ENCODE results near the gene IL19.

IL19 gene

GRCh38 chr1:206770531-206771337 is at the start of gene IL19:
IL19 (plus strand) TSS chr1:206770773; CDS start chr1:206836663, 65,890 bp downstream.
- peak; percentile 52 to 60 for DNase-seq

- DNase-seq, result no peak
These were observed 49.1 kb upstream of the IL19 start for GRCh38 chr1:206721454-206721853.

- DNase-seq, result no peak
These were observed 47.7 kb upstream of the IL19 start for GRCh38 chr1:206722751-206723461.

- no peak for DNase-seq
These were observed 47.1 kb upstream of the IL19 start for GRCh38 chr1:206723462-206723804.

- DNase-seq, result no peak
These were observed 46.6 kb upstream of the IL19 start for GRCh38 chr1:206723805-206724472.

- peak; percentile 55 to 59 for DNase-seq
These were observed 45.2 kb upstream of the IL19 start for GRCh38 chr1:206725109-206725963.

- DNase-seq, result no peak
These were observed 42.4 kb upstream of the IL19 start for GRCh38 chr1:206727981-206728696.

- DNase-seq, result no peak
These were observed 41.9 kb upstream of the IL19 start for GRCh38 chr1:206728697-206728987.

GRCh38 chr1:206729050-206729449 is 41.5 kb upstream of the IL19 start:
- no peak for DNase-seq

GRCh38 chr1:206729507-206729906 is 41.1 kb upstream of the IL19 start:
- DNase-seq, result no peak

- no peak for DNase-seq
These were observed 38.1 kb upstream of the IL19 start for GRCh38 chr1:206732508-206732907.

GRCh38 chr1:206732992-206733391 is 37.6 kb upstream of the IL19 start:
- DNase-seq, result no peak

- DNase-seq, result peak; percentile 86 to 93
These were observed 36.0 kb upstream of the IL19 start for GRCh38 chr1:206734499-206735142.

GRCh38 chr1:206735553-206736031 is 35.0 kb upstream of the IL19 start:
- DNase-seq, result no peak

- peak; percentile 55 to 62 for DNase-seq
These were observed 33.5 kb upstream of the IL19 start for GRCh38 chr1:206736878-206737728.

- DNase-seq, result no peak
These were observed 32.8 kb upstream of the IL19 start for GRCh38 chr1:206737729-206738201.

GRCh38 chr1:206738370-206739366 is 31.9 kb upstream of the IL19 start:
- DNase-seq, result no peak

GRCh38 chr1:206739411-206740076 is 31.0 kb upstream of the IL19 start:
- DNase-seq, result no peak

Measured in activated CD4-positive, alpha-beta T cell treated with anti-CD3 and anti-CD28 coated beads, Interleukin-2, amount 50 U/mL, for 4 hours (primary cell).